ENCODE measurements around the gene OST4. TPM values are rescaled to one million over a fixed set of nuclear protein-coding genes. Genes with fewer than 3 reads are reported as not detected.

Gene OST4
- total and polyA plus RNA-seq, 2 donors from 2014 or later, result 260 to 718 TPM

DNA sequence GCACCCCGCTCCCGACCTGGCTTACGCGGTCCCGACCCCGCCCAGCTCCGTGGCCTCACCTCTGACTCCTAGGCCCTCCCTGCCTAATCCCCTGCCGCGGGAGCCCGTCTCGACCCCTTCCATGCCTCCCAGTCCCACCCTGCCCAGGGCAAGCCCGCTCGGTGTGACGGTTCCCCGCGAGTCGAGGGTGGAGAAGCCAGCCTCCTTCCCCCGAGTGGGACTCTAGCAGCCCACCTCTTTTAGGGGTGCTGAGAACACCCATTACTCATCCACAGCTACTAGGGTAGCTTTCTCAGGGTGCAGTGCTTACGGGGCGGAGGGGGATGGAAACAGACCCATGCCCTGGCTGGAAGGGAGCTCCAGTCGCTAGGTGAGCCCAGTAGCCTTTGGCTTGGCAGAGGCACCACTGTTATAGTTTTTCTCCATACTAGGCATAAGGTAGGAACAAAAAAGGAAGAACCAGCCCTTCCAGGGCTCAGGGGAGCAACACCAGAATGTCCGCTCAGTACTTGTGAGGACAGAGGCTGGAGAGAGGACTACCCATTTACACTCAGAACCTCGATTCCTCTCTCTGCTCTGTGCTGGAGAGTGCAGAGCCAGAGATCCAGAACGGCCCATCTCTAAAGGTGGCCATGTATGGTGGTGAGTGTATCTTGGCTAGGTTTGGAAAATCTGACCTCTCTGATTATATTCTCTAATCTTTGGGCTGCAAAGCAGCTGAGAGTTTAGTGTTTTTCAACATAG, 19.4 kb downstream of the OST4 start:
- Histone ChIP-seq H3K27ac (ENCODE audit: low read depth in 2 of 2, low read length in 2 of 2) (peak overlapping the region in 1 of 2 donors; percentile 30), H3K27me3 (ENCODE audit: control insufficient read depth, insufficient read depth, low read length) (no peaks in the 10 kb centered on the region), H3K4me1 (ENCODE audit: control insufficient read depth in 2 of 3, insufficient read depth in 2 of 3, low read depth in 1 of 3, low read length in 3 of 3) (peaks cover 2 to 14% (median 2%) of the 10 kb centered on the region in 3 donors), H3K4me3 (ENCODE audit: low read length in 3 of 3) (peak overlapping the region; percentile 59 to 95 (median 90)), H3K36me3 (ENCODE audit: control insufficient read depth in 2 of 3, insufficient read depth in 3 of 3, low read length in 3 of 3) (peaks cover 2 to 31% (median 14%) of the 10 kb centered on the region in 3 donors), H3K9me3 (ENCODE audit: control insufficient read depth in 2 of 3, insufficient read depth in 1 of 3, low read length in 3 of 3) (no peaks in the 10 kb centered on the region), H3K9ac (ENCODE audit: low read length in 3 of 3) (peak overlapping the region; percentile 53 to 78 (median 57))
- intact Hi-C loops (cut with DNase I), result no loop called here
- DNase-seq (peak in 2 of 5 donors; percentile 87 to 92), FAIRE-seq (no peak)
- TF ChIP-seq, protein P1, sequence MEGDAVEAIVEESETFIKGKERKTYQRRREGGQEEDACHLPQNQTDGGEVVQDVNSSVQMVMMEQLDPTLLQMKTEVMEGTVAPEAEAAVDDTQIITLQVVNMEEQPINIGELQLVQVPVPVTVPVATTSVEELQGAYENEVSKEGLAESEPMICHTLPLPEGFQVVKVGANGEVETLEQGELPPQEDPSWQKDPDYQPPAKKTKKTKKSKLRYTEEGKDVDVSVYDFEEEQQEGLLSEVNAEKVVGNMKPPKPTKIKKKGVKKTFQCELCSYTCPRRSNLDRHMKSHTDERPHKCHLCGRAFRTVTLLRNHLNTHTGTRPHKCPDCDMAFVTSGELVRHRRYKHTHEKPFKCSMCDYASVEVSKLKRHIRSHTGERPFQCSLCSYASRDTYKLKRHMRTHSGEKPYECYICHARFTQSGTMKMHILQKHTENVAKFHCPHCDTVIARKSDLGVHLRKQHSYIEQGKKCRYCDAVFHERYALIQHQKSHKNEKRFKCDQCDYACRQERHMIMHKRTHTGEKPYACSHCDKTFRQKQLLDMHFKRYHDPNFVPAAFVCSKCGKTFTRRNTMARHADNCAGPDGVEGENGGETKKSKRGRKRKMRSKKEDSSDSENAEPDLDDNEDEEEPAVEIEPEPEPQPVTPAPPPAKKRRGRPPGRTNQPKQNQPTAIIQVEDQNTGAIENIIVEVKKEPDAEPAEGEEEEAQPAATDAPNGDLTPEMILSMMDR (IDR thresholded peaks at IDR 0.05; ENCODE audit: borderline replicate concordance, extremely low read depth, insufficient read depth), result no peak

GRCh38 chr2:27050996-27051901, 20.2 kb downstream of the OST4 start, which contains the start of gene AGBL5:
Gene AGBL5, plus strand, starts transcription at chr2:27051668. Its CDS starts 1,291 bp downstream, at chr2:27052959.
- Histone ChIP-seq H3K4me3 (ENCODE audit: low read length in 3 of 3) (peak within 1 kb of the TSS; percentile 87 to 95 (median 90)), H3K27me3 (ENCODE audit: control insufficient read depth, insufficient read depth, low read length) (no peaks in the 10 kb centered on the region), H3K9me3 (ENCODE audit: control insufficient read depth in 2 of 3, insufficient read depth in 1 of 3, low read length in 3 of 3) (no peaks in the 10 kb centered on the region), H3K9ac (ENCODE audit: low read length in 3 of 3) (peak within 1 kb of the TSS; percentile 71 to 93 (median 88)), H3K4me1 (ENCODE audit: control insufficient read depth in 2 of 3, insufficient read depth in 2 of 3, low read depth in 1 of 3, low read length in 3 of 3) (peaks cover 2 to 14% (median 2%) of the 10 kb centered on the region in 3 donors), H3K36me3 (ENCODE audit: control insufficient read depth in 2 of 3, insufficient read depth in 3 of 3, low read length in 3 of 3) (peaks cover 0 to 26% (median 14%) of the 10 kb centered on the region in 3 donors), H3K27ac (ENCODE audit: low read depth in 2 of 2, low read length in 2 of 2) (peak within 1 kb of the TSS; percentile 97)
- TF ChIP-seq, protein P1 (IDR thresholded peaks at IDR 0.05; ENCODE audit: borderline replicate concordance, extremely low read depth, insufficient read depth), result no peak
- FAIRE-seq, result no peak
- intact Hi-C loops (cut with DNase I), result no loop called here
- peak; percentile 96 to 99 (median 97) for DNase-seq

- Histone ChIP-seq H3K27ac (ENCODE audit: low read depth in 2 of 2, low read length in 2 of 2) (peak overlapping the region; percentile 97), H3K9ac (ENCODE audit: low read length in 3 of 3) (peak overlapping the region; percentile 71 to 93 (median 88)), H3K27me3 (ENCODE audit: control insufficient read depth, insufficient read depth, low read length) (no peaks in the 10 kb centered on the region), H3K36me3 (ENCODE audit: control insufficient read depth in 2 of 3, insufficient read depth in 3 of 3, low read length in 3 of 3) (peaks cover 0 to 18% (median 7%) of the 10 kb centered on the region in 3 donors), H3K4me3 (ENCODE audit: low read length in 3 of 3) (peak overlapping the region; percentile 87 to 95 (median 90)), H3K4me1 (ENCODE audit: control insufficient read depth in 2 of 3, insufficient read depth in 2 of 3, low read depth in 1 of 3, low read length in 3 of 3) (peaks cover 2 to 14% (median 2%) of the 10 kb centered on the region in 3 donors), H3K9me3 (ENCODE audit: control insufficient read depth in 2 of 3, insufficient read depth in 1 of 3, low read length in 3 of 3) (no peaks in the 10 kb centered on the region)
- TF ChIP-seq, protein P1 (IDR thresholded peaks at IDR 0.05; ENCODE audit: borderline replicate concordance, extremely low read depth, insufficient read depth), result peak; percentile 37
- DNase-seq, result peak; percentile 94 to 99 (median 97)
- intact Hi-C loops (cut with DNase I), result no loop called here
- no peak for FAIRE-seq
Measured at GRCh38 chr2:27050281-27050995, 21.0 kb downstream of the OST4 start.

Measured in kidney (tissue), 14 donors.